ENCODE results near the gene ARRDC3. TPM values are rescaled to one million over a fixed set of nuclear protein-coding genes. Genes with fewer than 3 reads are reported as not detected.
"Not testable (repeated sequence)": the region's sequence is repeated elsewhere in the genome, so short reads cannot be mapped to it uniquely, and the experiment has no call there.

The ARRDC3 gene
- polyA plus RNA-seq, 3 donors = 138 to 201 (median 159) TPM

DNA sequence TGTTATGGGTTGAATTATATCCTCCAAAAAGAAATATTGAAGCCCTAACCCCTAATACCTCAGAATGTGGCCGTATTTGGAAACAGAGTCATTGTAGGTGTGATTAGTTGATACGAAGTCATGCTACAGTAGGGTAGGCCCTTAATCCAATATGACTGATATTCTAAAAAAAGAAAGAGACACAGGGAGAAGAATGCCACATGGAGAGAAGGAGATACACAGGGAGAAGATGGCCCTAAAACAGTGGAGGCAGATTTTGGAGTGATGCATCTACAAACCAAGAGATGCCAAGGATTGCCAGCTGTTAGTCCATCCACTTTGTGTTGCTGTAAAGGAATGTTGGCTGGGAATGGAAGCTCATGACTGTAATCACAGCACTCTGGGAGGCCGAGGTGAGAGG lies 21.3 kb downstream of the ARRDC3 start:
- no peak for DNase-seq (ENCODE audit: low read depth in 3 of 3, low spot score in 2 of 3)

DNA sequence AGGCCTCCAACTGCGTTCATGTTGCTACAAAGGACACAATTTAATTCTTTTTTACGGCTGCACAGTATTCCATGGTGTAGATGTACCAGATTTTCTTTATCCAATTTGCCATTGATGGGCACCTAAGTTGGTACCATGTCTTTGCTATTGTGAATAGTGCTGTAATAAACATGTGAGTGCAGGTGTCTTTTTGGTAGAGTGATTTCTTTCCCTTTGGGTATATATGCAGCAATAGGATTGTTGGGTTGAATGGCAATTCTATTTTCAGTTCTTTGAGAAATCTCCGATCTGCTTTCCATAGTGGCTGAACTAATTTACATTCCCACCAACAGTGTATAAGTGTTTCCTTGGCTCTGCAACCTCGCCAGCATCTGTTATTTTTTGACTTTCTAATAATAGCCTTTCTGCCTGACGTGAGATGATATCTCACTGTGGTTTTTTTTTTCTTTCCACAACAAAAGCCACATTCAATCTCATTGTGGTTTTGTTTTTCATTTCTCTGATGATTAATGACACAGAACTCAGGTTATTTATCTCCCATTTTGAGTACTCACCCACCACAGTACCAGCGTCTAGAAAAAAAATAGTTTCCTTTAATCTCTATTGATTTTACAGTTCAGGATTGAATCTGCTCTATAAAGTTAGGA lies 21.9 kb downstream of the ARRDC3 start:
- no peak for DNase-seq (ENCODE audit: low read depth in 3 of 3, low spot score in 2 of 3)

- DNase-seq (ENCODE audit: low read depth in 3 of 3, low spot score in 2 of 3) = no peak
Observed at GRCh38 chr5:91359962-91360609, 23.0 kb downstream of the ARRDC3 start.

- no peak for DNase-seq (ENCODE audit: low read depth in 3 of 3, low spot score in 2 of 3)
Observed at GRCh38 chr5:91357806-91358205, 25.3 kb downstream of the ARRDC3 start.

- no peak for DNase-seq (ENCODE audit: low read depth in 3 of 3, low spot score in 2 of 3)
Observed at GRCh38 chr5:91357012-91357634, 26.0 kb downstream of the ARRDC3 start.

DNA sequence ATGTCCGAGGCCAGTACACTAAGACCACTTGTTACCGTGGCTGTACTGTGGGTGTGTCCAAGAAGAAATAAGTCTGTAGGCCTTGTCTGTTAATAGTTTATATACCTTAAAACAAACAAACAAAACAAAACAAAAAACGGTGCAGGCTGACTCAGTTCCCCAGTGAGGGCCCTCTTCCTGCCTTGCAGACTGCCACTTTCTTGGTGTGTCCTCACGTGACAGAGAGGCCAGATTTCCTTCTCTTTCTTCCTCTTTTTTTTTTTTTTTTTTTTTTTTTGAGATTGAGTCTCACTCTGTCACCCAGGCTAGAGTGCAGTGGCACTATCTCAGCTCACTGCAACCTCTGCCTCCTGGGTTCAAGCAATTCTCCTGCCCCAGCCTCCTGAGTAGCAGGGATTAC lies 28.2 kb downstream of the ARRDC3 start:
- not testable (repeated sequence) for DNase-seq (ENCODE audit: low read depth in 3 of 3, low spot score in 2 of 3)

DNA sequence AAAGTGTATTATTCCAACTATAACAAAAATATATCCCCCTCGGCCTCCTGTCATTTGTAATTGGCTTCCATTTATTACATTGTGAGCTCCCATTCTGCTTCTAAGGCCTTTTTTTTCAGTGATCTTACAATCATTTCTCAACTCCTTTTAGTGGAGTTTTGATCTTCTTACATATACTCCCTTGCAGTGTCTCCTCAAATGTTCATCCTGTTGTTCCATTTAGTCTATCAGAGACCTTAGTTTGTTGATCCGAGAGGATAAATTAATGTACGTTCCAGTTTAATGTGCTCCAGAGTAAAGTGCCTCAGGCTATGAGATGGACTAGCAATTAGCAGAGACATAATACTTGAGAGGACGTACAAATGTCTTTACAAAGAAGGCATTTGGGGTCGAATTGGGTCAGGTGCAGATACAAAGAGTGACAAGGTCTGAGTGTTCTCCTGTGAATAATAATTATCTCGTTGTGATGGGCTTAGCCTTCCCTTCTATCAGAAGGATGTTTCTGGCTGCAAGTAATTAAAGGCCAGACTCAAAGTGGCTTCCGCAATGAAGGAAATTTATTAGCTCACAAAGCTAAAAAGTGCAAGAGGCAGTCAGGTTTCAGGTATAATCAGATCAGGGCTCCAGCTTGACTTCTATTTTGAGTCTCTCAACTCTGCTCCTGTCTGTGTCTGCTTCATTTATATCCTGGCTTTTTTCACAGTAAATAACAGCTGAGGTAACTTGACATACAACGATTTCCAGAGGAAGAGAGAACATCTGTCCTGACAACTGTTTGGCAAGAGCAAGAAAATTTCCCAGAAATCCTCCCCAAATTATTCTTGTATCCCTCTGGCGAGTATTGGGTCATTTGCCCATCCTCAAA lies 30.1 kb downstream of the ARRDC3 start:
- no peak for DNase-seq (ENCODE audit: low read depth in 3 of 3, low spot score in 2 of 3)

- DNase-seq (ENCODE audit: low read depth in 3 of 3, low spot score in 2 of 3) = no peak
Observed at GRCh38 chr5:91345461-91345860, 37.7 kb downstream of the ARRDC3 start.

DNA sequence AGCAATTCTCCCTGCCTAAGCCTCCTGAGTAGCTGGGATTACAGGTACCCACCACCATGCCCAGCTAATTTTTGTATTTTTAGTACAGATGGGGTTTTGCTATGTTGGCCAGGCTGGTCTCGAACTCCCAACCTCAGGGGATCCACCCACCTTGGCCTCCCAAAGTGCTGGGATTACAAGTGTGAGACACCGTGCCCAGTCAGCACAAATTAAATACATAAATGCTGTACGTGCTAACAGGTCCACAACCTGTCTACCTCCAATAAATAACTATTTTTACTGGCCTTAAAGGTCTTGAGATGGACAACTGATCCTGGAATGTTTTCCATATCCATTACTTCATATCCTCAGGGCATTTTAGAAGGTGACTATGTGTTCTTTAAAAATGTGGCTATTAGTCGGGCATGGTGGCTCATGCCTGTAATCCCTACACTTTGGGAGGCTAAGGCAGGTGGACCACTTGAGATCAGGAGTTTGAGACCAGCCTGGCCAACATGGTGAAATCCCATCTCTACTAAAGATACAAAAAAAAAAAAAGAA lies 38.4 kb downstream of the ARRDC3 start:
- DNase-seq (ENCODE audit: low read depth in 3 of 3, low spot score in 2 of 3) = not testable (repeated sequence)

DNA sequence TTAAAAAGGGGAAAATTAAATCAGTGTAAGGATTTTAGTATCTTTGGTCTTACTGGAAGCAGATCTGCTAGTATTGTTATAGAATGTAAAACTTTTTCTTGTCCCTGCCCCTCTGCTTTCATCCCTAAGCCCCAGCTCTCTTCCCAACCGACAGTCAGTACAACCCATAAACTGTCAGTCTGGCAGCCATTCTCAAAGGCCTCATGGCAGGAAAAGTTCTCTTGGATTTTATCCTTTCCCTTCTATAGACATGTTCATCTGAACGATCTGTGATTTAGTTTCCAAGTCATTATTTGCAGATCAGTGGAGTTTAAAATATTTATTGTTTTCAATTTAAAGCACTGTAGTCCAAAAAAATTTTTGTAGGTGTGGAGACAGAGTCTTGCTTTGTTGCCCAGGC lies 39.2 kb downstream of the ARRDC3 start:
- no peak for DNase-seq (ENCODE audit: low read depth in 3 of 3, low spot score in 2 of 3)

GRCh38 chr5:91342931-91343330 lies 40.2 kb downstream of the ARRDC3 start:
- DNase-seq (ENCODE audit: low read depth in 3 of 3, low spot score in 2 of 3) = not testable (repeated sequence)

DNA sequence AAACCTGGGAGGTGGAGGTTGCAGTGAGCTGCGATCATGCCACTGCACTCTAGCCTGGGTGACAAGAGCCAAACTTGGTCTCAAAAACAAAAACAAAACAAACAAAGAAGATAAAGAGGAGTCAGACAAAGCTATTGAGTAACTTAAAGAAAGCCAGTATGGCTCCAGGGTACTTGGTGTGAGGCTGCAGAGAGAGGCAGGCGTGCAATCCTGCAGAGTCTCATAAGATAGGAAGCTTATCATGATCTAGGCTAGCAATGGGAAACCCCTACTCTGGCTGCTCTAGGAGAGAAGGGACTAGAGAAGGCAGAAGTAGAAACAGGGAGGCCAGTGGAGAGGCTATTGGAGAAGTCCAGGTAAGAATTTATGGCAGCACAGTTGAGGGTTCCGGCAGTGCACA lies 42.0 kb downstream of the ARRDC3 start:
- no peak for DNase-seq (ENCODE audit: low read depth in 3 of 3, low spot score in 2 of 3)

- no peak for DNase-seq (ENCODE audit: low read depth in 3 of 3, low spot score in 2 of 3)
Observed at GRCh38 chr5:91340532-91340931, 42.6 kb downstream of the ARRDC3 start.

DNA sequence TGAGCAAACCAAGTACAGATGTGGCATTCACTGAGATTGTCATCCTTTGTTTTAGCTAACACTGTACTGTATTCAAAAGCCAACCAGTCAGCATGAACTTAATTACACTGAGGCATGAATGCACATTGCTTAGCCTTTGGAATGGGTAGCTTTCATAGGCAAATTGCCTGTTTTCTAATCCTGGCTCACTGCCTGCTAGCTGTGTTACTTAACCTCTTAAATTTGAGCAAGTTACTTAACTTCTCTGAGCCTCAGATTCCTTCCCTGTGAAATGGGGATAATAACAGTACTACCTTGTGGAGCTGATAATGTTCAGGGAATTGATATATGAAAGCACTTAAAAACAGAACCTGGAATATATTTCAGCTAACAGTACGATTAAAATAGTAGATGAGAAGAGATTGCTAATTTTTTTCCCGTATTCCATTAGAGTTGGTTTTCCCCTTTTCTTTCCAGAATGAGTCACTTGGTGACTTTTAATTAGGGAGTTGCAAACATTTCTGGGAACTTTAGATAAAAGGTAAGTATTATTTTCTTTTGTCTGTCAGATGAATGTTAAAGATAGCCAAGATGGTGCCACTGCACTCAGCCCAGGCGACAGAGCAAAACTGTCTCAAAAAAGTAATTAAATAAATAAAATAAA lies 43.9 kb downstream of the ARRDC3 start:
- no peak for DNase-seq (ENCODE audit: low read depth in 3 of 3, low spot score in 2 of 3)

DNA sequence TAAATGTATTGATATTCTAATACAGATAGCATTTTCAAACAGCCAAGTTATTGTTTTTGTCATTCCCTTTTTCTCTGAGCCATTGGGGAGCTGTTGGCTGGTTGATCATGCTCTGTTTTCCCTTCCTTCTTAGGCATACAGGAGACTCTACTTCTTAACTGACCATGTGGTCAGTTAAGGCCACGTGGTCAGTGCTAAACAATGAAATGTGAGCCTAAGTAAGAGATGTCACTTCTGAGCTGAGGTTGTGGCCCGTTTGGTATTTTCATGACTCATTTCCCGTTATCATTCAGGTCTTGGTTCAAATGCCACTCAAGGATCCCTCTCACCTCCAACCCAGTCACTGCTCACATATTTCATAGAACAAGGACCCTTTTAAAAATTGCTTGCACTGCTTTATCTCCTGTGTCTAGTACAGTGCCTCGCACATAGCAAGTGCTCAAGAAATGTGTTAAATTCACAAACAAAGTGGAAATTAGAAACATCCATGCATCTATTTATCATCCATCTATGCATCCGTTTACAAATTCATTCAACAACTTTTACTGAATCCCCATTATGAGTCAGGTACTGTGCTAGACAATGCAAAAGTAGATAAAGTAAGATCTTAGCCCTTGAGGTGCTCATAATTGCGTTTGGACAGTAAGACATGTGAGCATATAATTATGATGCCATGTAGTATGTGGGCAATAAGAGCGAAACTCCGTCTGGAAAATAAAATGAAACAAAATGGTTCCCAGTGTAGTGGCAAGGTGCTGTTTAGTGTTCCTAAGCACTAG lies 50.7 kb downstream of the ARRDC3 start:
- DNase-seq (ENCODE audit: low read depth in 3 of 3, low spot score in 2 of 3) = no peak

- DNase-seq (ENCODE audit: low read depth in 3 of 3, low spot score in 2 of 3) = no peak
Observed at GRCh38 chr5:91331705-91332104, 51.4 kb downstream of the ARRDC3 start.

- DNase-seq (ENCODE audit: low read depth in 3 of 3, low spot score in 2 of 3) = no peak
Observed at GRCh38 chr5:91329283-91329682, 53.8 kb downstream of the ARRDC3 start.

DNA sequence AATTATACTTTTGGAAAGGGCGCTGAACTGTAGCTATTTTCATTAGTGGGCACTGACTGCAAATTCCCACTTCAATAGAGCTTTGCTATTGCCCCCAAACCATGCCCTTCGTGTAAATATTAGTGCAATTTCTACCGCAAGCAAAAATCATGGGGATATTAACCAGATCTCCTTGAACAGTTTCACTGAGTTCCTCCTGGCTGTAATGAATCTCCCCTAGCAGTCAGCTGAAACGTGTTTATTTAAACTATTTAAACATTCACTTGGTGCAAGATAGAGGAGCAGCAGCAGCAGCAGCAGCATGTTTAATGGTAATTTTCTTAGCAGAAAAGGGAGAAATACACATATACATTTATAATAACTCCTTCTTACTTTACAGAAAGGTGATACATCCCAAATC lies 54.4 kb downstream of the ARRDC3 start:
- DNase-seq (ENCODE audit: low read depth in 3 of 3, low spot score in 2 of 3) = no peak

DNA sequence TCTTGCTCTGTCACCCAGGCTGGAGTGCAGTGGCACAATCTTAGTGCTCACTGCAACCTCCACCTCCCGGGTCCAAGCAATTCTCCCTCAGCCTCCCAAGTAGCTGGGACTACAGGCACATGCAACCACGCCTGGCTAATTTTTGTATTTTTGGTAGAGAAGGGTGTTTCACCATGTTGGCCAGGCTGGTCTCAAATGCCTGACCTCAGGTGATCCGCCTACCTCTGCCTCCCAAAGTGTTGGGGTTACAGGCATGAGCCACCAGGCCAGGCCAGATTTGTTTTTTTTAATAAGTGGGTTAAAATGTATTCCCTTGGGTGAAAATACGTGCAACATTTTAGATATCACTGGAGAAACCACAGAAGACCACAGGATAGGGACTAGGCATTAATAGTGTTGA lies 60.1 kb downstream of the ARRDC3 start:
- not testable (repeated sequence) for DNase-seq (ENCODE audit: low read depth in 3 of 3, low spot score in 2 of 3)

DNA sequence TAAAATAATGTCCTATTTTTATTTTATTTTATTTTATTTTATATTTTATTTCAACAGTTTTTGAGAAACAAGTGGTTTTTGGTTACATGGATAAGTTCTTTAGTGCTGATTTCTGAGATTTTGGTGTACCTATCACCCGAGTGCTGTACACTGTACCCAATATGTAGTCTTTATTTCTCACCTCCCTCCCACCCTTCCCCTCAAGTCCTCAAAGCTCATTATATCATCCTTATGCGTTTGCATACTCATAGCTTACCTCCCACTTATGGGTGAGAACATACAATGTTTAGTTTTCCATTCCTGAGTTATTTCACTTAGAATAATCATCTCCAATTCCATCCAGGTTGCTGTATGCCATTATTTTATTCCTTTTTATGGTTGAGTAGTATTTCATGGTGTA lies 63.5 kb downstream of the ARRDC3 start:
- no peak for DNase-seq (ENCODE audit: low read depth in 3 of 3, low spot score in 2 of 3)
